ENCODE results near the gene CEACAM8.

- TF ChIP-seq EZH2 (IDR thresholded peaks at IDR 0.05; ENCODE audit: insufficient read depth, poor library complexity, severe bottlenecking) = no peak
- TF ChIP-seq EZH2phosphoT487 (IDR thresholded peaks at IDR 0.05; ENCODE audit: insufficient read depth, low read depth) = no peak
Observed at GRCh38 chr19:42569193-42569592, 25.5 kb downstream of the CEACAM8 start.

All from GM23248 (cell line).